GM23338 (cell line): ENCODE results near the gene CMSS1.

ENCODE experiments used
- CREB1 ChIP-seq: fragments of 250-450 bp; sonication (Bioruptor Pico); IDR thresholded peaks from 2 replicates; pipeline ENCODE4 v1.5.0; 2020; ENCODE audit warnings: low read depth, mild to moderate bottlenecking, moderate library complexity
- CTCF ChIP-seq, 2 experiments: fragments of 200-600 bp in 1 of 2; sonication (generic) in 1 of 2; conservative IDR thresholded peaks; 2 replicates each; pipeline versions ENCODE4 v1.5.1 to v1.6.1; 2016 to 2017; ENCODE audit warnings: antibody characterized with exemption in 2 of 2, low read depth in 2 of 2, mild to moderate bottlenecking in 2 of 2, moderate library complexity in 1 of 2
- ETS1 ChIP-seq: IDR thresholded peaks from 2 replicates; pipeline ENCODE4 v1.6.1; 2016; ENCODE audit warnings: antibody characterized with exemption
- EZH2 ChIP-seq: fragments of 200-600 bp; sonication (generic); IDR thresholded peaks from one replicate; pipeline ENCODE4 v1.8.0; 2017; ENCODE audit warnings: antibody characterized with exemption, mild to moderate bottlenecking, low read depth; ENCODE audit not compliant: unreplicated experiment
- EZH2phosphoT487 ChIP-seq: fragments of 200-600 bp; sonication (generic); IDR thresholded peaks from one replicate; pipeline ENCODE4 v1.8.1; 2018; ENCODE audit warnings: antibody characterized with exemption; ENCODE audit not compliant: unreplicated experiment
- JUNB ChIP-seq: IDR thresholded peaks from one replicate; pipeline ENCODE4 v1.6.1; 2016; ENCODE audit warnings: antibody characterized with exemption; ENCODE audit not compliant: unreplicated experiment
- POLR2AphosphoS5 ChIP-seq: IDR thresholded peaks from 2 replicates; pipeline ENCODE4 v1.6.1; 2016; ENCODE audit warnings: antibody characterized with exemption, low read depth
- STAT1 ChIP-seq: IDR thresholded peaks from one replicate; pipeline ENCODE4 v1.6.1; 2016; ENCODE audit warnings: antibody characterized with exemption; ENCODE audit not compliant: unreplicated experiment
- ZNF331 ChIP-seq: fragments of 250-450 bp; sonication (Bioruptor Pico); IDR thresholded peaks from 2 replicates; pipeline ENCODE4 v1.5.0; 2020; ENCODE audit warnings: low read depth, mild to moderate bottlenecking, moderate library complexity
- TF ChIP-seq, protein P1 (sequence below): fragments of 250-450 bp; sonication (Bioruptor Pico); IDR thresholded peaks from 2 replicates; pipeline ENCODE4 v1.5.0; 2020; ENCODE audit warnings: mild to moderate bottlenecking, moderate library complexity

- TF ChIP-seq CTCF (conservative IDR thresholded peaks at IDR 0.05; ENCODE audit: low read depth in 2 of 2), result no peak
- TF ChIP-seq STAT1, result no peak
- no peak for TF ChIP-seq ZNF331 (CRISPR knock-in tag)
- TF ChIP-seq, protein P1, sequence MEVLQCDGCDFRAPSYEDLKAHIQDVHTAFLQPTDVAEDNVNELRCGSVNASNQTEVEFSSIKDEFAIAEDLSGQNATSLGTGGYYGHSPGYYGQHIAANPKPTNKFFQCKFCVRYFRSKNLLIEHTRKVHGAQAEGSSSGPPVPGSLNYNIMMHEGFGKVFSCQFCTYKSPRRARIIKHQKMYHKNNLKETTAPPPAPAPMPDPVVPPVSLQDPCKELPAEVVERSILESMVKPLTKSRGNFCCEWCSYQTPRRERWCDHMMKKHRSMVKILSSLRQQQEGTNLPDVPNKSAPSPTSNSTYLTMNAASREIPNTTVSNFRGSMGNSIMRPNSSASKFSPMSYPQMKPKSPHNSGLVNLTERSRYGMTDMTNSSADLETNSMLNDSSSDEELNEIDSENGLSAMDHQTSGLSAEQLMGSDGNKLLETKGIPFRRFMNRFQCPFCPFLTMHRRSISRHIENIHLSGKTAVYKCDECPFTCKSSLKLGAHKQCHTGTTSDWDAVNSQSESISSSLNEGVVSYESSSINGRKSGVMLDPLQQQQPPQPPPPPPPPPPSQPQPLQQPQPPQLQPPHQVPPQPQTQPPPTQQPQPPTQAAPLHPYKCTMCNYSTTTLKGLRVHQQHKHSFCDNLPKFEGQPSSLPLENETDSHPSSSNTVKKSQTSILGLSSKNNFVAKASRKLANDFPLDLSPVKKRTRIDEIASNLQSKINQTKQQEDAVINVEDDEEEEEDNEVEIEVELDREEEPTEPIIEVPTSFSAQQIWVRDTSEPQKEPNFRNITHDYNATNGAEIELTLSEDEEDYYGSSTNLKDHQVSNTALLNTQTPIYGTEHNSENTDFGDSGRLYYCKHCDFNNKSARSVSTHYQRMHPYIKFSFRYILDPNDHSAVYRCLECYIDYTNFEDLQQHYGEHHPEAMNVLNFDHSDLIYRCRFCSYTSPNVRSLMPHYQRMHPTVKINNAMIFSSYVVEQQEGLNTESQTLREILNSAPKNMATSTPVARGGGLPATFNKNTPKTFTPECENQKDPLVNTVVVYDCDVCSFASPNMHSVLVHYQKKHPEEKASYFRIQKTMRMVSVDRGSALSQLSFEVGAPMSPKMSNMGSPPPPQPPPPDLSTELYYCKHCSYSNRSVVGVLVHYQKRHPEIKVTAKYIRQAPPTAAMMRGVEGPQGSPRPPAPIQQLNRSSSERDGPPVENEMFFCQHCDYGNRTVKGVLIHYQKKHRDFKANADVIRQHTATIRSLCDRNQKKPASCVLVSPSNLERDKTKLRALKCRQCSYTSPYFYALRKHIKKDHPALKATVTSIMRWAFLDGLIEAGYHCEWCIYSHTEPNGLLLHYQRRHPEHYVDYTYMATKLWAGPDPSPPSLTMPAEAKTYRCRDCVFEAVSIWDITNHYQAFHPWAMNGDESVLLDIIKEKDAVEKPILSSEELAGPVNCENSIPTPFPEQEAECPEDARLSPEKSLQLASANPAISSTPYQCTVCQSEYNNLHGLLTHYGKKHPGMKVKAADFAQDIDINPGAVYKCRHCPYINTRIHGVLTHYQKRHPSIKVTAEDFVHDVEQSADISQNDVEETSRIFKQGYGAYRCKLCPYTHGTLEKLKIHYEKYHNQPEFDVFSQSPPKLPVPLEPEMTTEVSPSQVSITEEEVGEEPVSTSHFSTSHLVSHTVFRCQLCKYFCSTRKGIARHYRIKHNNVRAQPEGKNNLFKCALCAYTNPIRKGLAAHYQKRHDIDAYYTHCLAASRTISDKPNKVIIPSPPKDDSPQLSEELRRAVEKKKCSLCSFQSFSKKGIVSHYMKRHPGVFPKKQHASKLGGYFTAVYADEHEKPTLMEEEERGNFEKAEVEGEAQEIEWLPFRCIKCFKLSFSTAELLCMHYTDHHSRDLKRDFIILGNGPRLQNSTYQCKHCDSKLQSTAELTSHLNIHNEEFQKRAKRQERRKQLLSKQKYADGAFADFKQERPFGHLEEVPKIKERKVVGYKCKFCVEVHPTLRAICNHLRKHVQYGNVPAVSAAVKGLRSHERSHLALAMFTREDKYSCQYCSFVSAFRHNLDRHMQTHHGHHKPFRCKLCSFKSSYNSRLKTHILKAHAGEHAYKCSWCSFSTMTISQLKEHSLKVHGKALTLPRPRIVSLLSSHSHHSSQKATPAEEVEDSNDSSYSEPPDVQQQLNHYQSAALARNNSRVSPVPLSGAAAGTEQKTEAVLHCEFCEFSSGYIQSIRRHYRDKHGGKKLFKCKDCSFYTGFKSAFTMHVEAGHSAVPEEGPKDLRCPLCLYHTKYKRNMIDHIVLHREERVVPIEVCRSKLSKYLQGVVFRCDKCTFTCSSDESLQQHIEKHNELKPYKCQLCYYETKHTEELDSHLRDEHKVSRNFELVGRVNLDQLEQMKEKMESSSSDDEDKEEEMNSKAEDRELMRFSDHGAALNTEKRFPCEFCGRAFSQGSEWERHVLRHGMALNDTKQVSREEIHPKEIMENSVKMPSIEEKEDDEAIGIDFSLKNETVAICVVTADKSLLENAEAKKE (CRISPR knock-in tag), result no peak
- no peak for TF ChIP-seq JUNB
- no peak for TF ChIP-seq EZH2
- TF ChIP-seq EZH2phosphoT487, result no peak
- TF ChIP-seq ETS1, result no peak
- TF ChIP-seq POLR2AphosphoS5, result no peak
- no peak for TF ChIP-seq CREB1 (CRISPR knock-in tag)
Observed at GRCh38 chr3:100120693-100121092, 303.0 kb downstream of the CMSS1 start.
